GM23338 (cell line): Measurements from ENCODE around the gene SVBP. TPM values are rescaled to one million over a fixed set of nuclear protein-coding genes. Genes with fewer than 3 reads are reported as not detected.

Source experiments
- ATAC-seq: fragments of 200-7000 bp; cut with Tn5 transposase; 3 replicates; pipeline ENCODE4 v1.9.1; 2020
- DNase-seq: peaks from one replicate; pipeline ENCODE4 v3.0.0-alpha.2; 2015; ENCODE audit warnings: low spot score
- H2AFZ ChIP-seq: fragments of 200-600 bp; sonication (generic); 2 replicates; pipeline ENCODE4 v1.8.0; 2016; ENCODE audit warnings: antibody characterized with exemption, mild to moderate bottlenecking, moderate library complexity
- H3F3A ChIP-seq: fragments of 200-600 bp; sonication (generic); replicated peaks from 2 replicates; pipeline ENCODE4 v1.8.0; 2017; ENCODE audit warnings: antibody characterized with exemption, mixed run types, low read depth
- H3K27ac ChIP-seq: fragments of 200-600 bp; sonication (generic); 2 replicates; pipeline ENCODE4 v1.6.1; 2016; ENCODE audit warnings: low read depth
- H3K27me3 ChIP-seq: fragments of 200-600 bp; sonication (generic); 2 replicates; pipeline ENCODE4 v1.8.0; 2016; ENCODE audit warnings: mild to moderate bottlenecking, mixed run types, moderate library complexity; ENCODE audit not compliant: insufficient read depth
- H3K36me3 ChIP-seq: fragments of 200-600 bp; sonication (generic); 2 replicates; pipeline ENCODE4 v1.8.0; 2016; ENCODE audit warnings: mild to moderate bottlenecking; ENCODE audit not compliant: insufficient read depth
- H3K4me1 ChIP-seq: fragments of 200-600 bp; sonication (generic); 2 replicates; pipeline ENCODE4 v1.8.0; 2016; ENCODE audit warnings: mild to moderate bottlenecking, moderate library complexity; ENCODE audit not compliant: insufficient read depth
- H3K4me2 ChIP-seq: fragments of 200-600 bp; sonication (generic); 2 replicates; pipeline ENCODE4 v1.7.1; 2017; ENCODE audit warnings: mixed run types
- H3K4me3 ChIP-seq: fragments of 200-600 bp; sonication (generic); 2 replicates; pipeline ENCODE4 v1.6.1; 2016; ENCODE audit warnings: mixed run types
- H3K79me2 ChIP-seq: fragments of 200-600 bp; sonication (generic); replicated peaks from 2 replicates; pipeline ENCODE4 v1.8.0; 2017; ENCODE audit warnings: mild to moderate bottlenecking; ENCODE audit not compliant: insufficient read depth
- H3K9me2 ChIP-seq: fragments of 200-600 bp; sonication (generic); 2 replicates; pipeline ENCODE4 v1.8.0; 2017; ENCODE audit not compliant: insufficient read depth
- H4K20me1 ChIP-seq: fragments of 200-600 bp; sonication (generic); replicated peaks from 2 replicates; pipeline ENCODE4 v1.8.0; 2017; ENCODE audit warnings: mild to moderate bottlenecking; ENCODE audit not compliant: insufficient read depth
- H3K27ac Mint-ChIP-seq: 2 replicates; pipeline ENCODE4 v1.8.0; 2020; ENCODE audit warnings: inconsistent platforms, mild to moderate bottlenecking, moderate library complexity, mixed read lengths
- H3K27me3 Mint-ChIP-seq: 3 replicates; pipeline ENCODE4 v1.8.0; 2022; ENCODE audit warnings: low read depth, mild to moderate bottlenecking, moderate library complexity, mixed read lengths, inconsistent platforms; ENCODE audit not compliant: insufficient read depth, poor library complexity
- H3K36me3 Mint-ChIP-seq: 3 replicates; pipeline ENCODE4 v1.8.0; 2021; ENCODE audit warnings: low read depth, mild to moderate bottlenecking, inconsistent platforms, moderate library complexity, mixed read lengths
- H3K4me1 Mint-ChIP-seq: 3 replicates; pipeline ENCODE4 v1.8.0; 2020; ENCODE audit warnings: mild to moderate bottlenecking, inconsistent platforms, mixed read lengths
- H3K4me3 Mint-ChIP-seq: 3 replicates; pipeline ENCODE4 v1.8.0; 2021; ENCODE audit warnings: moderate library complexity, mild to moderate bottlenecking, inconsistent platforms, mixed read lengths
- H3K9me3 Mint-ChIP-seq: 3 replicates; pipeline ENCODE4 v1.8.0; 2020; ENCODE audit warnings: moderate library complexity, mild to moderate bottlenecking, inconsistent platforms, mixed read lengths
- CREB1 ChIP-seq: fragments of 250-450 bp; sonication (Bioruptor Pico); IDR thresholded peaks from 2 replicates; pipeline ENCODE4 v1.5.0; 2020; ENCODE audit warnings: low read depth, mild to moderate bottlenecking, moderate library complexity
- CTCF ChIP-seq, 2 experiments: fragments of 200-600 bp in 1 of 2; sonication (generic) in 1 of 2; conservative IDR thresholded peaks; 2 replicates each; pipeline versions ENCODE4 v1.5.1 to v1.6.1; 2016 to 2017; ENCODE audit warnings: antibody characterized with exemption in 2 of 2, low read depth in 2 of 2, mild to moderate bottlenecking in 2 of 2, moderate library complexity in 1 of 2
- EZH2 ChIP-seq: fragments of 200-600 bp; sonication (generic); IDR thresholded peaks from one replicate; pipeline ENCODE4 v1.8.0; 2017; ENCODE audit warnings: antibody characterized with exemption, mild to moderate bottlenecking, low read depth; ENCODE audit not compliant: unreplicated experiment
- EZH2phosphoT487 ChIP-seq: fragments of 200-600 bp; sonication (generic); IDR thresholded peaks from one replicate; pipeline ENCODE4 v1.8.1; 2018; ENCODE audit warnings: antibody characterized with exemption; ENCODE audit not compliant: unreplicated experiment
- JUNB ChIP-seq: IDR thresholded peaks from one replicate; pipeline ENCODE4 v1.6.1; 2016; ENCODE audit warnings: antibody characterized with exemption; ENCODE audit not compliant: unreplicated experiment
- NANOG ChIP-seq: IDR thresholded peaks from 2 replicates; pipeline ENCODE4 v1.6.1; 2016; ENCODE audit warnings: antibody characterized with exemption, borderline replicate concordance
- POLR2AphosphoS5 ChIP-seq: IDR thresholded peaks from 2 replicates; pipeline ENCODE4 v1.6.1; 2016; ENCODE audit warnings: antibody characterized with exemption, low read depth
- REST ChIP-seq: IDR thresholded peaks from one replicate; pipeline ENCODE4 v1.6.1; 2018; ENCODE audit warnings: antibody characterized with exemption; ENCODE audit not compliant: unreplicated experiment
- STAT1 ChIP-seq: IDR thresholded peaks from one replicate; pipeline ENCODE4 v1.6.1; 2016; ENCODE audit warnings: antibody characterized with exemption; ENCODE audit not compliant: unreplicated experiment
- ZNF114 ChIP-seq: fragments of 250-450 bp; sonication (Bioruptor Pico); IDR thresholded peaks from 2 replicates; pipeline ENCODE4 v1.5.0; 2020; ENCODE audit warnings: mild to moderate bottlenecking, moderate library complexity
- ZNF331 ChIP-seq: fragments of 250-450 bp; sonication (Bioruptor Pico); IDR thresholded peaks from 2 replicates; pipeline ENCODE4 v1.5.0; 2020; ENCODE audit warnings: low read depth, mild to moderate bottlenecking, moderate library complexity
- polyA plus RNA-seq: library from polyadenylated mRNA; unstranded; fragments of >200 nt; fragmentation: Nextera tagmentation; extraction: Ambion mirVana; gene quantifications from 2 replicates; pipeline ENCODE4 v1.2.1, GENCODE V29; 2016
- total RNA-seq: library from RNA; depleted of rRNA; stranded (reverse); fragments of >200 nt; shearing (Covaris generic); gene quantifications from 2 replicates; pipeline ENCODE4 v1.2.3, GENCODE V29; 2014
- TF ChIP-seq, protein P1 (sequence below): IDR thresholded peaks from 2 replicates; pipeline ENCODE4 v1.6.1; 2016; ENCODE audit warnings: antibody characterized with exemption

Gene SVBP
- total and polyA plus RNA-seq, 2 experiments from 2014 or later = 22.1 to 82.1 TPM

DNA sequence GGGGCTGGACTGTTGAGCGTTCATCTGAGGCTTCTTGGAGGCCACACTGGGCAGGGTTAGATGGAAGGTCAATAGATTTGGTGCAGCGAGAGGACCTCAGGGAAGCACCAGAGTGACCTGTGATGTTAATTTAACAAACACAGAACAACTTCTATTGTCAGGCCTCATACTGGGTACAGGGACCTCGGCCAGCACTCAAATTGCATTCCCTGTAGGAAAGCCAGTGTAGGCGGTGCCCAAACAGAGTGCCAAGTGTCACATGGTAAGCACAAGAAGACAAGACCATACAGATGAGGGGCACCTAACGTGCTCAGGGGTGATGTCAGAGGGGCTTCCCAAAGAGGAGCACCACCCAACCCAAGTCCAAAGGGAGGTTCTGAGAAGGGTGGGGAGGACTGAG, 31.1 kb downstream of the SVBP start (continued):
- TF ChIP-seq REST (no peak), EZH2 (no peak), ZNF114 (CRISPR knock-in tag) (no peak), ZNF331 (CRISPR knock-in tag) (no peak), STAT1 (no peak), CREB1 (CRISPR knock-in tag) (no peak)

GRCh38 chr1:42784946-42785693, 32.1 kb downstream of the SVBP start, which contains the start of gene TMEM269:
Gene TMEM269 (plus strand): TSS chr1:42784991. CDS start chr1:42789894, 4,903 bp downstream.
- Histone ChIP-seq H4K20me1 (0 out of 2 replicates have a peak, but pooled peaks cover 4% of the 10 kb centered on the region), H3K27ac (no peak within 1 kb of the TSS), H2AFZ (peak within 1 kb of the TSS; percentile 32; the same call in 1 of the 2 replicates), H3K79me2 (no peaks in the 10 kb centered on the region), H3K27me3 (peaks cover 6% of the 10 kb centered on the region; the same call in 1 of the 2 replicates), H3K4me3 (peak within 1 kb of the TSS; percentile 47), H3K4me1 (peaks cover 5% of the 10 kb centered on the region; the same call in 1 of the 2 replicates), H3K4me2 (peak within 1 kb of the TSS; percentile 67), H3K36me3 (no peaks in the 10 kb centered on the region), H3F3A (0 out of 2 replicates have a peak, but pooled peaks cover 15% of the 10 kb centered on the region), H3K9me2 (no peaks in the 10 kb centered on the region)
- Mint-ChIP-seq H3K4me1 (peaks cover 11% of the 10 kb centered on the region), H3K36me3 (peaks cover 12% of the 10 kb centered on the region), H3K27ac (no peak within 1 kb of the TSS; the same call in 1 of the 2 replicates), H3K27me3 (peaks cover 4% of the 10 kb centered on the region), H3K9me3 (no peaks in the 10 kb centered on the region), H3K4me3 (peak within 1 kb of the TSS; percentile 21; the same call in 2 of the 3 replicates)
- TF ChIP-seq EZH2 = no peak
- TF ChIP-seq JUNB = no peak
- TF ChIP-seq EZH2phosphoT487 = no peak
- TF ChIP-seq POLR2AphosphoS5 = no peak
- no peak for TF ChIP-seq NANOG
- no peak for TF ChIP-seq REST
- TF ChIP-seq, protein P1, sequence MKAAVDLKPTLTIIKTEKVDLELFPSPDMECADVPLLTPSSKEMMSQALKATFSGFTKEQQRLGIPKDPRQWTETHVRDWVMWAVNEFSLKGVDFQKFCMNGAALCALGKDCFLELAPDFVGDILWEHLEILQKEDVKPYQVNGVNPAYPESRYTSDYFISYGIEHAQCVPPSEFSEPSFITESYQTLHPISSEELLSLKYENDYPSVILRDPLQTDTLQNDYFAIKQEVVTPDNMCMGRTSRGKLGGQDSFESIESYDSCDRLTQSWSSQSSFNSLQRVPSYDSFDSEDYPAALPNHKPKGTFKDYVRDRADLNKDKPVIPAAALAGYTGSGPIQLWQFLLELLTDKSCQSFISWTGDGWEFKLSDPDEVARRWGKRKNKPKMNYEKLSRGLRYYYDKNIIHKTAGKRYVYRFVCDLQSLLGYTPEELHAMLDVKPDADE = no peak
- TF ChIP-seq CTCF (conservative IDR thresholded peaks at IDR 0.05; ENCODE audit: low read depth in 2 of 2) = no peak
- TF ChIP-seq CREB1 (CRISPR knock-in tag) = no peak
- no peak for TF ChIP-seq ZNF114 (CRISPR knock-in tag)
- TF ChIP-seq ZNF331 (CRISPR knock-in tag) = no peak
- TF ChIP-seq STAT1 = no peak
- peak; percentile 64 for ATAC-seq
- DNase-seq = peak; percentile 56
